ENCODE data around the gene KIRREL2. TPM values are rescaled to one million over a fixed set of nuclear protein-coding genes. Genes with fewer than 3 reads are reported as not detected.

KIRREL2 gene
- total and polyA plus RNA-seq, 11 donors, result 0.77 TPM; not detected in 10

DNA sequence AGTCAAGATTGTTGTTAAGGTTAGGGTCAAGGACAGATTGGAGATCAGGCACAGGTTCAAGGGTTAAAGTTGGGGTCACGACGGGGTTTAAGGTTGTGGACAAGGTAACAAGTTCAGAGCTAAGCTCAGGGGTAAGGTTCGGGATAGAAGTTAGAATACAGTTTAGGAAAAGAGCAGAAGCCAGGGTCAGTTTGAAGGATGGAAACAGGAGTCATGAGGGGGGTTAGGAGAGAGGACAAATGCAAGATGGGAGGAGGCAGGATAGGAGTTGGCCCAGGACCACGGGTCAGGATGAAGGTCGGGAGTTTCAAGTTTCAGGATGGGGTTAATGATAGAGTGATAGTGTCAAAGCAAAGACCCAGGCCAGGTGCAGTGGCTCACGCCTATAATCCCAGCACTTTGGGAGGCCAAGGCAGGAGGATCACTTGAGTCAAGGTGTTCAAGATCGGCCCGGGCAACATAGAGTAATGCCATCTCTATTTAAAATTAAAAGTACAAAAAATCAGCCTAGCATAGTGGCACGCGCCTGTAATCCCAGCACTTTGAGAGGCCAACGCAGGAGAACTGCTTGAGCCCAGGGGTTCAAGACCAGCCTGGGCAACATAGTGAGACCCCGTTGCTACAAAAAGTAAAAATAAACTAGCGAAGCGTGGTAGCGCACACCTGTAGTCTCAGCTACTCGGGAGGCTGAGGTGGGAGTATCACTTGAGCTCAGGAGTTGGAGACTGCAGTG, 12.1 kb upstream of the KIRREL2 start:
- no peaks in the 10 kb centered on the region for H3K9me3 ChIP-seq
- peaks cover 0 to 21% (median 7%) of the 10 kb centered on the region in 12 donors for H3K4me1 ChIP-seq
- WGBS, 4 donors, result 57 to 63% (median 60%) methylated on average over 16 of the region's 16 CpGs
- H3K27me3 ChIP-seq, result peaks cover 28 to 77% (median 62%) of the 10 kb centered on the region in 9 donors
- TF ChIP-seq, protein P1, sequence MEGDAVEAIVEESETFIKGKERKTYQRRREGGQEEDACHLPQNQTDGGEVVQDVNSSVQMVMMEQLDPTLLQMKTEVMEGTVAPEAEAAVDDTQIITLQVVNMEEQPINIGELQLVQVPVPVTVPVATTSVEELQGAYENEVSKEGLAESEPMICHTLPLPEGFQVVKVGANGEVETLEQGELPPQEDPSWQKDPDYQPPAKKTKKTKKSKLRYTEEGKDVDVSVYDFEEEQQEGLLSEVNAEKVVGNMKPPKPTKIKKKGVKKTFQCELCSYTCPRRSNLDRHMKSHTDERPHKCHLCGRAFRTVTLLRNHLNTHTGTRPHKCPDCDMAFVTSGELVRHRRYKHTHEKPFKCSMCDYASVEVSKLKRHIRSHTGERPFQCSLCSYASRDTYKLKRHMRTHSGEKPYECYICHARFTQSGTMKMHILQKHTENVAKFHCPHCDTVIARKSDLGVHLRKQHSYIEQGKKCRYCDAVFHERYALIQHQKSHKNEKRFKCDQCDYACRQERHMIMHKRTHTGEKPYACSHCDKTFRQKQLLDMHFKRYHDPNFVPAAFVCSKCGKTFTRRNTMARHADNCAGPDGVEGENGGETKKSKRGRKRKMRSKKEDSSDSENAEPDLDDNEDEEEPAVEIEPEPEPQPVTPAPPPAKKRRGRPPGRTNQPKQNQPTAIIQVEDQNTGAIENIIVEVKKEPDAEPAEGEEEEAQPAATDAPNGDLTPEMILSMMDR (IDR thresholded peaks at IDR 0.05), result no peak
- TF ChIP-seq POLR2A (IDR thresholded peaks at IDR 0.05), result no peak
- no peak for DNase-seq
- intact Hi-C loops (cut with DNase I), result no loop called here
- H3K36me3 ChIP-seq, result no peaks in the 10 kb centered on the region
- ATAC-seq, result no peak
- peak overlapping the region in 2 of 12 donors; percentile 24 to 34 for H3K4me3 ChIP-seq
- no peak overlapping the region for H3K27ac ChIP-seq

DNA sequence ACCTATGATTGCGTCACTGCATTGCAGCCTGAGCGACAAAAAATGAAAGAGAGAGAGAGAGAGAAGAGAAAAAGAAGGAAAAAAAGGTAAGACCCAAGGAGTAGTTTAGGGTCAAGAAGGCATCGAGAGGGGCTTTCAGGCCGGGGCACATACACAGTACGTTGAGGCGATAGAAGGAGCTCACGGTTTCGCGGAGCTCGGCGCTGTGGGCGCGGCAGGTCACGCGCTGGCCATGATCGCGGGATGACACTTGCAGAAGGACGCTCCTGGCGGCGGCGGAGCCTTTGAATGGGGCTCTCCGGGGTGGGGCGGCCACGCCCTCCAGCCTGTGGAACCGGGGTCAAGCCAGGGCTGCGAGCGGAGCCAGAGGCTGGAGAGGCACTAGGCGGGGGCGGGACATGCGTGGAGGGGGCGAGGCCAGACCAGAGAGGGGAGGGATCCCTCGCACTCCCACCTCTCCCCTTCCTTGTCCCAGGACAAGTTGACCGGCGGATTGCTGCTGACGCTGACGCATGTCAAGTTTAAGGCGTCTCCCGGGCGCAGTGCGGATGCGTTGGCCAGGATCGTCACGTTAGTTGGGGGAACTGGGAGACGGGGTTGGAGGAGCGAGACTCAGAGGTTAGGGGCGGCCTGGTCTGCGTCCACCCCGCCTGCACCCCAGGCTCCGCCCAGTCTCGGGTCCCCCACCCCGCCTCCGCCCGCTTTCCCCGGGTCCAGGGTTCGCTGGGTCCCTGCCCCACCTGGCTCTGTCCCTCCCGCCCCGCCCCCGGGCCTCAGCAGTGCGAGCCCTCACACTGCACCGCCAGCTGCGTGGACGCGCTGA, 11.3 kb upstream of the KIRREL2 start:
- intact Hi-C loops (cut with DNase I), result no loop called here

DNA sequence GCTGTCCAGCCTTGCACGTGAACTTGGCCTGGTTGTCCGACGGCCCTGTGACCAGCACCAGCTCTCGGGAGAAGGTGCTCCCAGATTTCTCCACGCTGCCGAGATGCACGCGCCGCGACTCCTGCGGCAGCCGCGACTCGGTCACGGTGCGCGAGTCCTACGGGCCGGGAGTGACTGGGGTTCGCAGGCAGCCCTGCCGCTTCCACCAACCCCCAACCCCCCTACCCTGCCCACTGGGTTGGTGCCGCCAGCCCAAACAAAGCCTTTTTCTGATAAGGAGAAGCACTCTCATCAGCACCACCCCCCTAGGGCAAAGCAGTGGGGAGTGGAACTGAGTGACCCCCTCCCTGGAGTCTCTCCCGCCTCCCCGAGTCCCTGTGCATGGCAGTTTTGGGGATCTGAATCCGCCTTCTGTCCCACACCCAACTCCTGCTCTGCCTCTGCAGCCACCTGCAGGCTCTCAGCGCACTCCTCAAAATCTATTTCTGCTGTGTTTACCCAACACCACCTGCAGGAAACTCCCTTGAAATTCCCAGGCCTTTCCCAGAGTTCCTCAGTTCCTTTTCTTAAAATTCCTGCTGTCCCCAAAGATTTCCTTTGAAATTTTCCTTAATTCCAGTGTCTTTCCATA, 10.6 kb upstream of the KIRREL2 start:
- intact Hi-C loops (cut with DNase I), result no loop called here
- Histone ChIP-seq H3K4me3 (peak overlapping the region in 3 of 12 donors; percentile 25 to 34 (median 34)), H3K27ac (no peak overlapping the region), H3K27me3 (peaks cover 33 to 92% (median 75%) of the 10 kb centered on the region in 9 donors), H3K36me3 (no peaks in the 10 kb centered on the region), H3K4me1 (peaks cover 0 to 21% (median 7%) of the 10 kb centered on the region in 12 donors), H3K9me3 (no peaks in the 10 kb centered on the region)
- 3 to 7% (median 4%) methylated on average over 4 to 26 of the region's 26 CpGs for WGBS, 4 donors
- ATAC-seq (no peak), DNase-seq (no peak)
- TF ChIP-seq, protein P1 (IDR thresholded peaks at IDR 0.05), result no peak
- TF ChIP-seq POLR2A (IDR thresholded peaks at IDR 0.05), result no peak

More for the DNA sequence above, 11.3 kb upstream of the KIRREL2 start:
- peaks cover 0 to 21% (median 7%) of the 10 kb centered on the region in 12 donors for H3K4me1 ChIP-seq
- WGBS, 4 donors, result 3 to 6% (median 5%) methylated on average over 39 to 63 of the region's 63 CpGs
- peaks cover 30 to 85% (median 67%) of the 10 kb centered on the region in 9 donors for H3K27me3 ChIP-seq
- no peaks in the 10 kb centered on the region for H3K9me3 ChIP-seq
- TF ChIP-seq, protein P1 (IDR thresholded peaks at IDR 0.05), result no peak
- TF ChIP-seq POLR2A (IDR thresholded peaks at IDR 0.05), result no peak
- no peak overlapping the region for H3K27ac ChIP-seq
- H3K4me3 ChIP-seq, result peak overlapping the region in 10 of 12 donors; percentile 2 to 34 (median 22)
- H3K36me3 ChIP-seq, result no peaks in the 10 kb centered on the region
- no peak for DNase-seq
- peak in 3 of 4 donors; percentile 22 to 53 (median 46) for ATAC-seq
